SK-N-MC (cell line): Measurements from ENCODE around the gene VMO1.

ENCODE experiments used
- DNase-seq: peaks from one replicate; pipeline ENCODE4 v3.0.0-alpha.2; 2011; ENCODE audit warnings: low read depth, low spot score
- H3K27ac ChIP-seq: fragments of 200-600 bp; sonication (generic); 2 replicates; pipeline ENCODE4 v1.5.1; 2016; ENCODE audit warnings: mixed run types
- H3K36me3 ChIP-seq: fragments of 200-600 bp; sonication (generic); 2 replicates; pipeline ENCODE4 v1.6.1; 2017; ENCODE audit warnings: antibody characterized with exemption, low read length, mixed read lengths; ENCODE audit not compliant: insufficient read depth
- H3K4me3 ChIP-seq: fragments of 200-600 bp; sonication (generic); 2 replicates; pipeline ENCODE4 v1.5.1; 2016
- H3K9ac ChIP-seq: fragments of 200-600 bp; sonication (generic); 2 replicates; pipeline ENCODE4 v1.8.0; 2017; ENCODE audit warnings: mixed run types, mixed read lengths; ENCODE audit not compliant: insufficient read length
- H3K9me3 ChIP-seq: fragments of 200-600 bp; sonication (generic); 2 replicates; pipeline ENCODE4 v1.6.1; 2017; ENCODE audit warnings: low read depth, mild to moderate bottlenecking, antibody characterized with exemption, low read length, moderate library complexity, mixed read lengths
- EZH2 ChIP-seq: fragments of 200-600 bp; sonication (generic); IDR thresholded peaks from one replicate; pipeline ENCODE4 v1.6.1; 2017; ENCODE audit warnings: antibody characterized with exemption
- FOXP2 ChIP-seq: optimal IDR thresholded peaks from 2 replicates; pipeline ENCODE3; 2011; ENCODE audit warnings: mild to moderate bottlenecking, moderate library complexity; ENCODE audit not compliant: insufficient read depth; ENCODE audit errors: extremely low read length, control extremely low read depth
- POLR2AphosphoS5 ChIP-seq: IDR thresholded peaks from 2 replicates; pipeline ENCODE4 v1.6.1; 2012; ENCODE audit warnings: mild to moderate bottlenecking, low read depth, low read length, borderline replicate concordance

VMO1 gene

DNA sequence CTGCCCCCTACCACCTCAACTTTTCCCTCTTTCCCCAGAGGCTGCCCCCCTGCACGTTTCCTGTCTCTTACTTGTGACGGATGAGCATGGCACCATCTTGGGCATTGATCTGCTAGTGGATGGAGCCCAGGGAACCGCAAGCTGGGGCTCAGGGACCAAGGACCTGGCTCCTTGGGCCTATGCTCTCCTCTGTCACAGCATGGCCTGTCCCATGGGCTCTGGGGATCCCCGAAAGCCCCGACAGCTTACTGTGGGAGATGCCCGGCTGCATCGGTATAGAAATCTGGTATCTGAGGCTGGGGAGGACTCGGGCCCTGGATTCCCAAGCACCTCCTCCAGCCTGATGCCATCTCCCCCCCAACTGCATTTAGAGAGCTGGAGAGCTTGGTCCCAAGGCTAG, 44.6 kb downstream of the VMO1 start:
- TF ChIP-seq EZH2 (no peak), FOXP2 (no peak), POLR2AphosphoS5 (no peak)

DNA sequence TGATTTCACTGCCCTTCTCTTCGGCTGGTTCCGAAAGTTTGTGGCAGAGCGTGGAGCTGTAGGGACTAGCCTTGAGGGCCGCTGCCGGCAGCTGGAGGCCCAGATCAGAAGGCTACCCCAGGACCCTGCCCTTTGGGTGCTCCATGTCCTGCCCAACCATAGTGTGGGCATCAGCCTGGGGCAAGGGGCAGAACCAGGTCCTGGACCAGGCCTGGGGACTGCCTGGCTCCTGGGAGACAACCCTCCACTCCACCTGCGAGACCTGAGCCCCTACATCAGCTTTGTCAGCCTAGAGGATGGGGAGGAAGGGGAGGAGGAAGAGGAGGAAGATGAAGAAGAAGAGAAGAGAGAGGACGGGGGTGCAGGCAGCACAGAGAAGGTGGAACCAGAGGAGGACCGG, 45.6 kb downstream of the VMO1 start:
- Histone ChIP-seq H3K27ac (no peak overlapping the region), H3K36me3 (no peaks in the 10 kb centered on the region), H3K4me3 (no peak overlapping the region), H3K9me3 (no peaks in the 10 kb centered on the region), H3K9ac (no peak overlapping the region)
- no peak for DNase-seq
- TF ChIP-seq POLR2AphosphoS5, result no peak
- no peak for TF ChIP-seq EZH2
- TF ChIP-seq FOXP2, result no peak

More for the DNA sequence above, 44.6 kb downstream of the VMO1 start:
- H3K9ac ChIP-seq, result no peak overlapping the region
- DNase-seq, result no peak
- H3K9me3 ChIP-seq, result no peaks in the 10 kb centered on the region
- no peak overlapping the region for H3K4me3 ChIP-seq
- H3K36me3 ChIP-seq, result no peaks in the 10 kb centered on the region
- no peak overlapping the region for H3K27ac ChIP-seq

DNA sequence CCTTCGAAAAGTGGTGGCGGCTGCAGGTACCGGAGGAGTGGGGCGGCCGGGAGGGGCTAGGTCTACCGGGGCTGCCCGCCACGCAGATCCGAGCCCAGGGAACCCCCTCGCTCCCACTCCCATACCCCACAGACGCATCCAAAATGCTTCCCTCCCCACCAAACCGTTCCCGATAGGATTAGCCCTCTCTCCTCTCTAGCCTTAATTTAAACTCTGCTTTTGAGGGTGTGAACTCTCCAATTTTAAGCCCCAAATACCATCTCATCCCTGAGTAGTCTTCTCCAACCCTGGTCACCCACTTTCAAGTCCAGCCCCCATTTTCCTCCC, 46.2 kb downstream of the VMO1 start:
- Histone ChIP-seq H3K4me3 (peak overlapping the region; percentile 76), H3K9me3 (no peaks in the 10 kb centered on the region), H3K27ac (no peak overlapping the region), H3K36me3 (no peaks in the 10 kb centered on the region), H3K9ac (no peak overlapping the region)
- no peak for TF ChIP-seq EZH2
- no peak for TF ChIP-seq POLR2AphosphoS5
- no peak for TF ChIP-seq FOXP2
- DNase-seq, result no peak

DNA sequence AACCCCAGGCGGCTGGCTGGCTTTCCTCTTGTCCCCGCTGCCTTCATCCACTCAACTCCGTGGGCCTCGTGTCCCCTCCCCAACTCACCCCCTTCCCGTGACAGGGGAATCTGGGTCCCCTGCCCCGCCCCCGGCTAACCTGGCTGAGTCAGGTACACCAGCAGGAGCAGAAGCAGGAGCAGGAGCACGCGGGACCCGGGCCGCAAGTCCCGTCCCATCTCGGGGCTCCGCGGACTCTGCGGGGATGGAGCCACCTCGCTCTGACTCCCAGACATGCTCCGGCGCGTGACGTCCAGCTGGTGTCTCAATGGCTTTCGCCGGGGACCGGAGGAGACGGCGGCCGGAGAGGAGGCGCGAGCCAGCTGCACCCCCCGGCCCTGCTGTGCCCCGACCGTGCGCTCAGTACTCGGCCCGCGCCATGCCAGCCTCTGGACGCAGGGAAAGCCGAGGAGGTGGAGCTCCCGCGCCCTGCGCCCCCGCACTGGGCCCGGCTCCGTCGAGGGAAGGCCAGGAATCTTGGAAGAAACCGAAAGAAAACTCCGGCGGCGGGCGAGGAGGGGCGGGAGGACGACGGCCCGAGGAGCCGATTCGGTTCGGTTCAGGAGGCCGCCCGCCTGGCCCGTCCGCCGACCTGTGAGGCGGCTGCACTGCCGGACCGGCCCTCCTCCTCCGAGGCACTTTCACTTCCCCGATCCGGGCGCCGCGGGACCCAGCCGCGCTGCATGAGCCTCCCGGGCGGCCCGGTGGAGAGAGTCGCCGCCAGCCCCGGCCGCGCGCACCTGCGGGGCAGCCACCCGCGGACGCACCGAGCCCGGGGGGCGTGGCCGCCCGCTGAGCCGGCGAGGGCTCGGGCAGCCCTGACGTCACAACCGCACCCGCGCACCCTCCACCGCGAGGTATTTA, 46.8 kb downstream of the VMO1 start, which contains the start of the genes CXCL16 and ZMYND15:
CXCL16 (minus strand) TSS at position 807 of the 903 bp plus-strand sequence; CDS start at position 218, 589 bp downstream.
ZMYND15 (plus strand) TSS at position 712 of the 903 bp plus-strand sequence. CDS start 716 bp downstream, outside the sequence.
- DNase-seq, result no peak
- TF ChIP-seq FOXP2 (no peak), POLR2AphosphoS5 (no peak), EZH2 (no peak)
- H3K4me3 ChIP-seq, result peak within 1 kb of the TSS; percentile 76
- no peaks in the 10 kb centered on the region for H3K9me3 ChIP-seq
- H3K27ac ChIP-seq, result no peak within 1 kb of the TSS
- H3K9ac ChIP-seq, result peak within 1 kb of the TSS; percentile 32
- no peaks in the 10 kb centered on the region for H3K36me3 ChIP-seq

DNA sequence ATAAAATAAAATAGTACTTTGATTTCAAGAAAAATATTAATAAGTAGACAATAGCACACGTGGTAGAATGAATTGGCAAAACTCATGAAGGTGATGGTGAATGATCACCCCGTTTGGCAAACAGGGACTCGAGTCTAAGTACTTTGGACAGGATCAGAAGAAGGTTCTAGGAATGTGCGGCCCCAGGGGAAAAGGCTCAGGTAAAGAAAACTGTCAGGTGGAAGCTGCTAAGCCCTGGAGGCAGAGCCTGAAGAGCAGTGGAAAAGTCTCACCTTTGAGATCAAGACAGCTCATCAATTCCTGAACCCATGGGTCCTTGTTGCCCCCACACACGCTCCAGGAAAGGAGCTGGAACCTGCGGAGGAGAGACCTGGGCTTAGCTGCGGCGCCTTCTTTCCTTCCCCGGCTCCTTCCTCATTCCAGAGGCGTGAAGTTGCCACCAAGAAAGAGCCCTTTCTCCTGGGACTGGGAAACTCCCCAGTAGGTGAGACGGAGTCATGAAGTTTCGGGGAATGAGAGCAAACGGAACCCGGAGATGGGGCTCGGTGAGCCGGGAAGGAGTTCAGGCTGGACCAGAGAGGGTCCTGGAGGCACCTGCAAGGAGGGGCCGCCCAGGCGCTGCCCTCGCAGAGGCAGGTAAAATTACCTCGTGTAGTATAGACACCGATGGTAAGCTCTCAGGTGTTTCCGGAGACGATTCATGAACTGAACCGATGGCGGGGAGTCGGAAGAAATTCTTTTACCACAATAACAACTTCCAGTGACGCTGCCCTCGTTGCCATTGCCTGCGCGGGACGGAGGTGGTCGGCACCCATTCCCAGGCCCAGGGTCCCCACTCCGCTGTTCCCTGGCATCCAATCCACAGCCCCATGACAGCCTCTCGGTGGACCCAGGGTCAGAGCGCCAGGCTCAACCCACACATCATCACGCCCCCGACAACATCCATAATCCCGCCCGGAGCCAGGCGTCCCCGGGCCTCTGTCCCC, 47.7 kb downstream of the VMO1 start:
- Histone ChIP-seq H3K4me3 (peak overlapping the region; percentile 76), H3K9me3 (no peaks in the 10 kb centered on the region), H3K9ac (no peak overlapping the region), H3K36me3 (no peaks in the 10 kb centered on the region), H3K27ac (no peak overlapping the region)
- TF ChIP-seq EZH2, result peak; percentile 61
- no peak for TF ChIP-seq FOXP2
- no peak for DNase-seq

DNA sequence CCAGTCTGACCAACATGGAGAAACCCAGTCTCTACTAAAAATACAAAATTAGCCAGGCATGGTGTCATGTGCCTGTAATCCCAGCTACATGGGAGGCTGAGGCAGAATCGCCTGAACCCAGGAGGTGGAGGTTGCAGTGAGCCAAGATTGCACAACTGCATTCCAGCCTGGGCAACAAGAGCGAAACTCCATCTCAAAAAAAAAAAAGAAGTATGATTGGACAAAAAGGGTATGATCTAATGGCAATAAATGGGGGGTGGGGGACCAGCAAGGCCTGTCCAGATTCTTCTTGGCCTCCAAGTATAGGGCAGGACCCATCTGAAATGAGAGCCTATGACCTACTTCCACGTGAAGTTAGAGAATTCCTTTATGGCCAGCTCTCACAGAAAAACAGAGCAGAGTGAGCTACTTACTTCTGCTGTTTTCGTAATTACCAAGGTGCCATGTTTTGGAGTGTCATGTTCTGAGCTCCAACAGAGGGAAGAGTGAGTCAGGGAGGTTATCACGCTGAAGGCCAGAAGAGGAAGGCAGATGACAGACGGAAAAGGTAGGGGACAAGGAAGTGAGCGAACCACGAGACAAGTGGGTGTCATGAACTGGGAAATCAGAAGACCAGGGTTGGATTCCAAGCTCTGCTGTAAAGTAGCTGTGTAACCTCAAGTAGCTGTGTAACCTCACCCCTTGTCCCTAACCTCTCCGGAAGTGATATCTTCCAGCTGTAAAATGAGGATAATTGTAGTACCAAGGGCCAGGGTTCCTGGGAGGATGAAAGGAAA, 50.1 kb downstream of the VMO1 start:
- DNase-seq, result no peak
- H3K9me3 ChIP-seq, result no peaks in the 10 kb centered on the region
- H3K36me3 ChIP-seq, result no peaks in the 10 kb centered on the region
- no peak overlapping the region for H3K4me3 ChIP-seq
- H3K27ac ChIP-seq, result no peak overlapping the region
- no peak overlapping the region for H3K9ac ChIP-seq
- TF ChIP-seq POLR2AphosphoS5, result no peak
- no peak for TF ChIP-seq EZH2
- TF ChIP-seq FOXP2, result no peak
